ENCODE data around the gene LPP. TPM values are rescaled to one million over a fixed set of nuclear protein-coding genes. Genes with fewer than 3 reads are reported as not detected.

LPP gene
- total RNA-seq, 5 donors from 2014 or later (not counting 1 experiment from before 2014, with no cell fraction given) = 23.8 to 82.6 (median 39.3) TPM

DNA sequence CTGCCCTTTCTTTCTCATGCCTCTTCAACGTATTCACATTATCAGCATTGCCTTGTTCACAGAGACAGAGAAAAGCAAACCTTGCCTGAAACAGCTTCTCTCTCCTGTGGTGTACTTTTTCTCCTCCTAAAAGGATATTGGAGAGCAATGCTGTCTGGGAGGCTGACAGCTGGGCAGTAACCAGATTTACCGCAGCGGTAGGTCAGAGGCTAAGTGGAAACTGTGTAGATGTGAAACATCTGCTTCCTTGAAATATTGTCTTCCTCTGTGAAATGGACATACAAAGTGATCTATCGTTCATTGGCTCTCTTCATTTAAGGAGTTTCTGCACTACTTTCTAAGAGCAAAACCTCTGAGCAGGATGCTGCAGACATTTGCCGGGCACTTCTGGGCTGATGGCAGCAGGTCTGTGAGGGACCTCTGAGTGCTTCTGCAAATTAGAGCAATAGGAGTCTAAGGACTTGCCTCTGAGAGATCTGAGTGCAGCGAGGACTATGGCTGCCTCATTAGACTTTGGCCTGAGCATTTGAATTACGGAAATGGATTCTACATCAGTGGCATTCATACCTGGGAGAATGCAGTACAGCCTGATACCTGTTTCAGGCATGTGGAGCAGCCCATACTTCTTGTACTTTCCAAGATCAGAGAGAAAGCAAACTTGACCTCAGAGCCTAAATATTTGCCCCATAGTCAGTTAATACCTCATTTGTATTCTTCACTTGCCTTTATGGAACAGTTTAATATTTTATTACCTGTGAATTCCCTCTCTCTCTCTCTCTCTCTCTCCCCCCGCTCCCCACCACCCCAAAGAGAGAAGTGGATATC is 757.3 kb downstream of the LPP start:
- Histone ChIP-seq H3K36me3 (ENCODE audit: control insufficient read depth in 2 of 2, extremely low read depth in 1 of 2, insufficient read depth in 1 of 2, low read length in 1 of 2) (no peaks in the 10 kb centered on the region), H3K4me1 (ENCODE audit: control insufficient read depth in 1 of 2, extremely low read depth in 1 of 2, insufficient read depth in 2 of 2, low read length in 2 of 2) (peaks cover 0 to under 1% of the 10 kb centered on the region in 2 experiments), H3K27me3 (replicated peaks in 1 of 2; ENCODE audit: control insufficient read depth in 2 of 2, extremely low read depth in 1 of 2, insufficient read depth in 2 of 2, low read length in 1 of 2) (no peaks in the 10 kb centered on the region), H3K4me3 (ENCODE audit: control insufficient read depth in 1 of 2, extremely low read depth in 1 of 2, low read length in 1 of 2) (no peak overlapping the region), H3K27ac (ENCODE audit: low read length) (no peak overlapping the region), H3K9me3 (no peaks in the 10 kb centered on the region)
- H3K36me3 Mint-ChIP-seq = no peaks in the 10 kb centered on the region
- no peak overlapping the region for H3K4me3 Mint-ChIP-seq
- CTCF ChIA-PET = no interaction called here
- no peaks in the 10 kb centered on the region for H3K9me3 Mint-ChIP-seq
- ATAC-seq (replicated peaks in 1 of 4) = no peak
- POLR2A ChIA-PET = interaction anchor here in 1 of 2 donors (0.6 kb wide), 1 partner anchor 582 kb away, joined by 3 read pairs; no protein-coding TSS in a partner anchor
- WGBS (ENCODE audit: insufficient coverage) = 95% methylated on average over 4 of the region's 8 CpGs
- H3K27ac Mint-ChIP-seq = no peak overlapping the region
- peaks cover 2 to 19% (median 17%) of the 10 kb centered on the region in 3 donors for H3K4me1 Mint-ChIP-seq
- no peak for DNase-seq
- no peaks in the 10 kb centered on the region for H3K27me3 Mint-ChIP-seq

- no CpG with 5 or more reads among the region's 2 CpGs for WGBS (ENCODE audit: insufficient coverage)
- DNase-seq = no peak
- H3K9me3 ChIP-seq = no peaks in the 10 kb centered on the region
- no peaks in the 10 kb centered on the region for H3K27me3 ChIP-seq (replicated peaks in 1 of 2; ENCODE audit: control insufficient read depth in 2 of 2, extremely low read depth in 1 of 2, insufficient read depth in 2 of 2, low read length in 1 of 2)
- ATAC-seq (replicated peaks in 1 of 4) = no peak
- no peaks in the 10 kb centered on the region for H3K36me3 ChIP-seq (ENCODE audit: control insufficient read depth in 2 of 2, extremely low read depth in 1 of 2, insufficient read depth in 1 of 2, low read length in 1 of 2)
- CTCF ChIA-PET = no interaction called here
- Mint-ChIP-seq H3K27me3 (no peaks in the 10 kb centered on the region), H3K9me3 (no peaks in the 10 kb centered on the region), H3K4me3 (no peak overlapping the region), H3K36me3 (no peaks in the 10 kb centered on the region), H3K4me1 (peaks cover 21 to 37% (median 36%) of the 10 kb centered on the region in 3 donors), H3K27ac (no peak overlapping the region)
- no peak overlapping the region for H3K27ac ChIP-seq (ENCODE audit: low read length)
- POLR2A ChIA-PET = no interaction called here
- peaks cover 13 to 16% of the 10 kb centered on the region in 2 experiments for H3K4me1 ChIP-seq (ENCODE audit: control insufficient read depth in 1 of 2, extremely low read depth in 1 of 2, insufficient read depth in 2 of 2, low read length in 2 of 2)
- H3K4me3 ChIP-seq (ENCODE audit: control insufficient read depth in 1 of 2, extremely low read depth in 1 of 2, low read length in 1 of 2) = no peak overlapping the region
Measured at GRCh38 chr3:188913084-188913483, 759.1 kb downstream of the LPP start.

DNA sequence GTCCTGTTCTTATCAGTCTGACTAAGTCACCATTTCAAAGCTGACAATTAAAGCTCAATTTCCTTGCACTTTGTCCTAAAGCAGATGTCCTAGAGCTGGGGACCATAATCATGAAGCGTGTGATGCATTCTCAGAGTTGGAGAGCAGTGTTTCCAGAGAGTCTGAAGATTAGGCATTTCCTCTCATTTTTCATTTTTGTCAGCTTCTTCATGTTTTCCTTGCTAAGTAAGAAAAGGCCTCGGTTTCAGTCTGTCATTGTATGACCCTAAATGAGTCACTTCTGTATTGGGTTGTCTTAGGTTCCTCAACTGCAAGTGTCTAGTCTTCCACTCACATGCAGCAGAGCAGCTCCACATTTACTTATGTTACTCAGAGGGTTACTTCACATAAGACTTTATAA is 760.6 kb downstream of the LPP start:
- H3K4me3 ChIP-seq (ENCODE audit: control insufficient read depth in 1 of 2, extremely low read depth in 1 of 2, low read length in 1 of 2) = no peak overlapping the region
- no peak for ATAC-seq (replicated peaks in 1 of 4)
- Mint-ChIP-seq H3K9me3 (no peaks in the 10 kb centered on the region), H3K36me3 (no peaks in the 10 kb centered on the region), H3K4me3 (no peak overlapping the region), H3K27ac (no peak overlapping the region), H3K4me1 (peaks cover 23 to 40% (median 38%) of the 10 kb centered on the region in 3 donors), H3K27me3 (no peaks in the 10 kb centered on the region)
- no peaks in the 10 kb centered on the region for H3K36me3 ChIP-seq (ENCODE audit: control insufficient read depth in 2 of 2, extremely low read depth in 1 of 2, insufficient read depth in 1 of 2, low read length in 1 of 2)
- no peaks in the 10 kb centered on the region for H3K27me3 ChIP-seq (replicated peaks in 1 of 2; ENCODE audit: control insufficient read depth in 2 of 2, extremely low read depth in 1 of 2, insufficient read depth in 2 of 2, low read length in 1 of 2)
- CTCF ChIA-PET = interaction anchor here (0.5 to 1.3 kb wide), 2 partner anchors 42 to 47 kb away, joined by 3 read pairs; no protein-coding TSS in a partner anchor
- POLR2A ChIA-PET = interaction anchor here (0.6 kb wide), 2 partner anchors 696 to 716 kb away, joined by 3 to 4 read pairs; no protein-coding TSS in a partner anchor
- no peak for DNase-seq
- peaks cover 14 to 16% of the 10 kb centered on the region in 2 experiments for H3K4me1 ChIP-seq (ENCODE audit: control insufficient read depth in 1 of 2, extremely low read depth in 1 of 2, insufficient read depth in 2 of 2, low read length in 2 of 2)
- H3K9me3 ChIP-seq = no peaks in the 10 kb centered on the region
- no peak overlapping the region for H3K27ac ChIP-seq (ENCODE audit: low read length)
- no CpG with 5 or more reads among the region's 2 CpGs for WGBS (ENCODE audit: insufficient coverage)

GRCh38 chr3:188915127-188915526 is 761.2 kb downstream of the LPP start:
- Mint-ChIP-seq H3K36me3 (no peaks in the 10 kb centered on the region), H3K4me1 (peaks cover 23 to 40% (median 38%) of the 10 kb centered on the region in 3 donors), H3K27ac (no peak overlapping the region), H3K9me3 (no peaks in the 10 kb centered on the region), H3K27me3 (no peaks in the 10 kb centered on the region), H3K4me3 (no peak overlapping the region)
- Histone ChIP-seq H3K4me1 (ENCODE audit: control insufficient read depth in 1 of 2, extremely low read depth in 1 of 2, insufficient read depth in 2 of 2, low read length in 2 of 2) (peaks cover 14 to 16% of the 10 kb centered on the region in 2 experiments), H3K27ac (ENCODE audit: low read length) (no peak overlapping the region), H3K36me3 (ENCODE audit: control insufficient read depth in 2 of 2, extremely low read depth in 1 of 2, insufficient read depth in 1 of 2, low read length in 1 of 2) (no peaks in the 10 kb centered on the region), H3K4me3 (ENCODE audit: control insufficient read depth in 1 of 2, extremely low read depth in 1 of 2, low read length in 1 of 2) (no peak overlapping the region), H3K27me3 (replicated peaks in 1 of 2; ENCODE audit: control insufficient read depth in 2 of 2, extremely low read depth in 1 of 2, insufficient read depth in 2 of 2, low read length in 1 of 2) (no peaks in the 10 kb centered on the region), H3K9me3 (no peaks in the 10 kb centered on the region)
- POLR2A ChIA-PET = interaction anchor here (0.6 kb wide), 2 partner anchors 715 to 906 kb away, joined by 3 to 4 read pairs; no protein-coding TSS in a partner anchor
- no peak for DNase-seq
- ATAC-seq (replicated peaks in 1 of 4) = no peak
- CTCF ChIA-PET = interaction anchor here (0.5 to 1.3 kb wide), 2 partner anchors 41 to 47 kb away, joined by 3 read pairs; no protein-coding TSS in a partner anchor
- no CpG with 5 or more reads among the region's 1 CpG for WGBS (ENCODE audit: insufficient coverage)

GRCh38 chr3:188916934-188917401 is 763.0 kb downstream of the LPP start:
- Histone ChIP-seq H3K27ac (ENCODE audit: low read length) (peak overlapping the region; percentile 56), H3K9me3 (no peaks in the 10 kb centered on the region), H3K27me3 (replicated peaks in 1 of 2; ENCODE audit: control insufficient read depth in 2 of 2, extremely low read depth in 1 of 2, insufficient read depth in 2 of 2, low read length in 1 of 2) (no peaks in the 10 kb centered on the region), H3K4me1 (ENCODE audit: control insufficient read depth in 1 of 2, extremely low read depth in 1 of 2, insufficient read depth in 2 of 2, low read length in 2 of 2) (peaks cover 14 to 16% of the 10 kb centered on the region in 2 experiments), H3K36me3 (ENCODE audit: control insufficient read depth in 2 of 2, extremely low read depth in 1 of 2, insufficient read depth in 1 of 2, low read length in 1 of 2) (no peaks in the 10 kb centered on the region), H3K4me3 (ENCODE audit: control insufficient read depth in 1 of 2, extremely low read depth in 1 of 2, low read length in 1 of 2) (no peak overlapping the region)
- DNase-seq (peak in 8 of 35 experiments; percentile 0 to 44 (median 6)), ATAC-seq (replicated peaks in 1 of 4) (peak; percentile 85 to 98 (median 94))
- Mint-ChIP-seq H3K9me3 (no peaks in the 10 kb centered on the region), H3K4me3 (peak overlapping the region in 1 of 3 donors; percentile 18), H3K27me3 (no peaks in the 10 kb centered on the region), H3K4me1 (peaks cover 23 to 40% (median 38%) of the 10 kb centered on the region in 3 donors), H3K27ac (peak overlapping the region; percentile 36 to 48), H3K36me3 (no peaks in the 10 kb centered on the region)
- ChIA-PET POLR2A (interaction anchor here in 1 of 2 donors (0.6 kb wide), 1 partner anchor 710 kb away, joined by 3 read pairs; no protein-coding TSS in a partner anchor), CTCF (interaction anchor here in 1 of 2 donors (0.6 to 1.1 kb wide), 5 partner anchors 39 to 1180 kb away, joined by 3 to 7 read pairs (median 3); no protein-coding TSS in a partner anchor)

- H3K36me3 Mint-ChIP-seq = no peaks in the 10 kb centered on the region
- Histone ChIP-seq H3K4me3 (ENCODE audit: control insufficient read depth in 1 of 2, extremely low read depth in 1 of 2, low read length in 1 of 2) (no peak overlapping the region), H3K36me3 (ENCODE audit: control insufficient read depth in 2 of 2, extremely low read depth in 1 of 2, insufficient read depth in 1 of 2, low read length in 1 of 2) (no peaks in the 10 kb centered on the region), H3K4me1 (ENCODE audit: control insufficient read depth in 1 of 2, extremely low read depth in 1 of 2, insufficient read depth in 2 of 2, low read length in 2 of 2) (peaks cover 14 to 16% of the 10 kb centered on the region in 2 experiments), H3K27ac (ENCODE audit: low read length) (peak overlapping the region; percentile 8), H3K27me3 (replicated peaks in 1 of 2; ENCODE audit: control insufficient read depth in 2 of 2, extremely low read depth in 1 of 2, insufficient read depth in 2 of 2, low read length in 1 of 2) (no peaks in the 10 kb centered on the region), H3K9me3 (no peaks in the 10 kb centered on the region)
- H3K9me3 Mint-ChIP-seq = no peaks in the 10 kb centered on the region
- H3K27me3 Mint-ChIP-seq = no peaks in the 10 kb centered on the region
- H3K27ac Mint-ChIP-seq = peak overlapping the region; percentile 9 to 48
- peak overlapping the region in 1 of 3 donors; percentile 18 for H3K4me3 Mint-ChIP-seq
- ChIA-PET POLR2A (interaction anchor here in 1 of 2 donors (0.7 kb wide), 1 partner anchor 123 kb away, joined by 3 read pairs; no protein-coding TSS in a partner anchor), CTCF (no interaction called here)
- ATAC-seq (replicated peaks in 1 of 4) (no peak), DNase-seq (no peak)
- peaks cover 23 to 40% (median 38%) of the 10 kb centered on the region in 3 donors for H3K4me1 Mint-ChIP-seq
- no CpG with 5 or more reads among the region's 2 CpGs for WGBS (ENCODE audit: insufficient coverage)
Measured at GRCh38 chr3:188918093-188918492, 764.1 kb downstream of the LPP start.

All from T-cell (primary cell).